ENCODE measurements around the gene LARP1. TPM values are rescaled to one million over a fixed set of nuclear protein-coding genes. Genes with fewer than 3 reads are reported as not detected.

LARP1 gene
- total RNA-seq, 1 donor from 2014 or later: 243 TPM

- FAIRE-seq (no peak), DNase-seq (ENCODE audit: low read depth) (no peak)
- H3K4me3 ChIP-seq (ENCODE audit: insufficient read depth, low read depth, low read length): no peak overlapping the region
- no peak overlapping the region for H3K27ac ChIP-seq (ENCODE audit: low read depth, low read length)
- Mint-ChIP-seq H3K4me3 (ENCODE audit: unreplicated experiment) (no peak overlapping the region), H3K9me3 (ENCODE audit: unreplicated experiment) (no peaks in the 10 kb centered on the region), H3K4me1 (ENCODE audit: low read depth, unreplicated experiment) (peaks cover 20% of the 10 kb centered on the region), H3K27ac (ENCODE audit: unreplicated experiment) (no peak overlapping the region), H3K36me3 (ENCODE audit: low read depth, unreplicated experiment) (peaks cover 9% of the 10 kb centered on the region), H3K27me3 (ENCODE audit: low read depth, unreplicated experiment) (no peaks in the 10 kb centered on the region)
- H3K27me3 ChIP-seq (ENCODE audit: insufficient read depth, low read length): no peaks in the 10 kb centered on the region
- H4K20me1 ChIP-seq (ENCODE audit: insufficient read depth, low read length): peaks cover 74% of the 10 kb centered on the region
- no peak overlapping the region for H3K4me2 ChIP-seq (ENCODE audit: low read length)
- H2AFZ ChIP-seq (ENCODE audit: low read depth, low read length): no peak overlapping the region
- TF ChIP-seq CTCF (IDR thresholded peaks at IDR 0.05; ENCODE audit: insufficient read depth, low read depth, low read length) (no peak), EZH2 (IDR thresholded peaks at IDR 0.05; ENCODE audit: insufficient read depth, low read length) (no peak)
- peaks cover 12% of the 10 kb centered on the region for H3K36me3 ChIP-seq (ENCODE audit: insufficient read depth, low read length)
- peaks cover 17% of the 10 kb centered on the region for H3K4me1 ChIP-seq (ENCODE audit: insufficient read depth, low read length)
- H3K79me2 ChIP-seq (ENCODE audit: insufficient read depth, low read length): peaks cover 78% of the 10 kb centered on the region
- H3K9ac ChIP-seq (ENCODE audit: low read length): no peak overlapping the region
- no peaks in the 10 kb centered on the region for H3K9me3 ChIP-seq (ENCODE audit: insufficient read depth, low read depth, low read length)
Observed at GRCh38 chr5:154861946-154862345, 106.8 kb downstream of the LARP1 start.

DNA sequence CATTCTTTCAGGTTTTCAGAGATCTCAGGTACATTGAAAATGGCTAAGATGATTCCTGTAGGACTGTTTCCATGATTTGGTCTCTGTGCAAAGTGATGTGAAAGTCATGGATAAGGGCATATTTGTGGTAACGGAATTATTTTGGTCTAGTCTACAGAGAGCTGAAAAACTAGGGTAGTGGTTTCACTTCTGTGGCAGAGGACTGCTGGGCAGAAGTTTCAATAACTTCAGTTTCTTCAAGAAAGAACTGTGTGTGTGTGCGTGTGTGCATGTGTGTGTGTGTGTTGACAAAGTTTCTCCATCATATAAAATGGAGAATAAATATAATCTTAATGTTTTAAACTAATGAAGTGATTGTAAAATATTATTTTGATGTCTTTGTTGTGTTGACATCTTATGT is 107.6 kb downstream of the LARP1 start:
- no peak overlapping the region for H3K27ac ChIP-seq (ENCODE audit: low read depth, low read length)
- H3K9ac ChIP-seq (ENCODE audit: low read length): no peak overlapping the region
- peaks cover 76% of the 10 kb centered on the region for H4K20me1 ChIP-seq (ENCODE audit: insufficient read depth, low read length)
- Mint-ChIP-seq H3K9me3 (ENCODE audit: unreplicated experiment) (no peaks in the 10 kb centered on the region), H3K27ac (ENCODE audit: unreplicated experiment) (no peak overlapping the region), H3K4me3 (ENCODE audit: unreplicated experiment) (peak overlapping the region; percentile 6), H3K36me3 (ENCODE audit: low read depth, unreplicated experiment) (peaks cover 11% of the 10 kb centered on the region), H3K27me3 (ENCODE audit: low read depth, unreplicated experiment) (no peaks in the 10 kb centered on the region), H3K4me1 (ENCODE audit: low read depth, unreplicated experiment) (peaks cover 20% of the 10 kb centered on the region)
- H3K4me1 ChIP-seq (ENCODE audit: insufficient read depth, low read length): peaks cover 14% of the 10 kb centered on the region
- TF ChIP-seq EZH2 (IDR thresholded peaks at IDR 0.05; ENCODE audit: insufficient read depth, low read length): no peak
- H3K79me2 ChIP-seq (ENCODE audit: insufficient read depth, low read length): peaks cover 78% of the 10 kb centered on the region
- H3K27me3 ChIP-seq (ENCODE audit: insufficient read depth, low read length): no peaks in the 10 kb centered on the region
- H3K36me3 ChIP-seq (ENCODE audit: insufficient read depth, low read length): peaks cover 12% of the 10 kb centered on the region
- H3K4me3 ChIP-seq (ENCODE audit: insufficient read depth, low read depth, low read length): no peak overlapping the region
- FAIRE-seq: no peak
- peak; percentile 57 for DNase-seq (ENCODE audit: low read depth)
- no peak overlapping the region for H2AFZ ChIP-seq (ENCODE audit: low read depth, low read length)
- no peak overlapping the region for H3K4me2 ChIP-seq (ENCODE audit: low read length)
- H3K9me3 ChIP-seq (ENCODE audit: insufficient read depth, low read depth, low read length): no peaks in the 10 kb centered on the region

GRCh38 chr5:154863291-154864080 is 108.3 kb downstream of the LARP1 start:
- Histone ChIP-seq H3K4me1 (ENCODE audit: insufficient read depth, low read length) (peaks cover 14% of the 10 kb centered on the region), H3K36me3 (ENCODE audit: insufficient read depth, low read length) (peaks cover 12% of the 10 kb centered on the region), H2AFZ (ENCODE audit: low read depth, low read length) (no peak overlapping the region), H3K27me3 (ENCODE audit: insufficient read depth, low read length) (no peaks in the 10 kb centered on the region), H3K9me3 (ENCODE audit: insufficient read depth, low read depth, low read length) (no peaks in the 10 kb centered on the region), H4K20me1 (ENCODE audit: insufficient read depth, low read length) (peaks cover 79% of the 10 kb centered on the region), H3K9ac (ENCODE audit: low read length) (no peak overlapping the region), H3K4me3 (ENCODE audit: insufficient read depth, low read depth, low read length) (no peak overlapping the region), H3K79me2 (ENCODE audit: insufficient read depth, low read length) (peaks cover 77% of the 10 kb centered on the region), H3K4me2 (ENCODE audit: low read length) (no peak overlapping the region), H3K27ac (ENCODE audit: low read depth, low read length) (no peak overlapping the region)
- DNase-seq (ENCODE audit: low read depth) (no peak), FAIRE-seq (no peak)
- no peak overlapping the region for H3K27ac Mint-ChIP-seq (ENCODE audit: unreplicated experiment)
- H3K4me1 Mint-ChIP-seq (ENCODE audit: low read depth, unreplicated experiment): peaks cover 20% of the 10 kb centered on the region
- H3K9me3 Mint-ChIP-seq (ENCODE audit: unreplicated experiment): no peaks in the 10 kb centered on the region
- H3K36me3 Mint-ChIP-seq (ENCODE audit: low read depth, unreplicated experiment): peaks cover 11% of the 10 kb centered on the region
- no peak overlapping the region for H3K4me3 Mint-ChIP-seq (ENCODE audit: unreplicated experiment)
- TF ChIP-seq EZH2 (IDR thresholded peaks at IDR 0.05; ENCODE audit: insufficient read depth, low read length): no peak
- no peak for TF ChIP-seq CTCF (IDR thresholded peaks at IDR 0.05; ENCODE audit: insufficient read depth, low read depth, low read length)
- no peaks in the 10 kb centered on the region for H3K27me3 Mint-ChIP-seq (ENCODE audit: low read depth, unreplicated experiment)

Measured in astrocyte (in vitro differentiated cells and primary cell).